NB4 (cell line): ENCODE data around the gene C1QTNF9B.
A peak's percentile ranks its signal among the peaks of the same experiment; 100 is the strongest.

Experiments used
- DNase-seq: peaks from one replicate; pipeline ENCODE4 v3.0.0; 2010; ENCODE audit warnings: low read depth
- H3K4me3 ChIP-seq: one replicate; pipeline ENCODE4 v1.5.1; 2011; ENCODE audit warnings: mild to moderate bottlenecking, low read depth, low read length, moderate library complexity
- MYC ChIP-seq: IDR thresholded peaks from 2 replicates; pipeline ENCODE4 v1.6.1; 2011; ENCODE audit warnings: low read depth, low read length
- POLR2A ChIP-seq: IDR thresholded peaks from 2 replicates; pipeline ENCODE4 v1.6.1; 2011; ENCODE audit warnings: mild to moderate bottlenecking; ENCODE audit not compliant: insufficient read length; ENCODE audit errors: extremely low read depth
- TF ChIP-seq, protein P1 (sequence below): IDR thresholded peaks from 2 replicates; pipeline ENCODE4 v1.6.1; 2011; ENCODE audit warnings: low read depth, low read length
- TF ChIP-seq, protein P2 (sequence below): IDR thresholded peaks from one replicate; pipeline ENCODE4 v1.5.1; 2012; ENCODE audit warnings: low read depth, low read length

C1QTNF9B gene

GRCh38 chr13:23876265-23876664 is 21.0 kb downstream of the C1QTNF9B start:
- TF ChIP-seq, protein P1, sequence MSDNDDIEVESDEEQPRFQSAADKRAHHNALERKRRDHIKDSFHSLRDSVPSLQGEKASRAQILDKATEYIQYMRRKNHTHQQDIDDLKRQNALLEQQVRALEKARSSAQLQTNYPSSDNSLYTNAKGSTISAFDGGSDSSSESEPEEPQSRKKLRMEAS = no peak
- TF ChIP-seq MYC (no peak), POLR2A (no peak)
- TF ChIP-seq, protein P2, sequence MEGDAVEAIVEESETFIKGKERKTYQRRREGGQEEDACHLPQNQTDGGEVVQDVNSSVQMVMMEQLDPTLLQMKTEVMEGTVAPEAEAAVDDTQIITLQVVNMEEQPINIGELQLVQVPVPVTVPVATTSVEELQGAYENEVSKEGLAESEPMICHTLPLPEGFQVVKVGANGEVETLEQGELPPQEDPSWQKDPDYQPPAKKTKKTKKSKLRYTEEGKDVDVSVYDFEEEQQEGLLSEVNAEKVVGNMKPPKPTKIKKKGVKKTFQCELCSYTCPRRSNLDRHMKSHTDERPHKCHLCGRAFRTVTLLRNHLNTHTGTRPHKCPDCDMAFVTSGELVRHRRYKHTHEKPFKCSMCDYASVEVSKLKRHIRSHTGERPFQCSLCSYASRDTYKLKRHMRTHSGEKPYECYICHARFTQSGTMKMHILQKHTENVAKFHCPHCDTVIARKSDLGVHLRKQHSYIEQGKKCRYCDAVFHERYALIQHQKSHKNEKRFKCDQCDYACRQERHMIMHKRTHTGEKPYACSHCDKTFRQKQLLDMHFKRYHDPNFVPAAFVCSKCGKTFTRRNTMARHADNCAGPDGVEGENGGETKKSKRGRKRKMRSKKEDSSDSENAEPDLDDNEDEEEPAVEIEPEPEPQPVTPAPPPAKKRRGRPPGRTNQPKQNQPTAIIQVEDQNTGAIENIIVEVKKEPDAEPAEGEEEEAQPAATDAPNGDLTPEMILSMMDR = peak; percentile 56
- peak; percentile 35 for DNase-seq
- no peak overlapping the region for H3K4me3 ChIP-seq

GRCh38 chr13:23871616-23872220 is 25.6 kb downstream of the C1QTNF9B start:
- TF ChIP-seq, protein P2 = peak; percentile 6
- TF ChIP-seq POLR2A = no peak
- H3K4me3 ChIP-seq = no peak overlapping the region
- peak; percentile 13 for DNase-seq

DNA sequence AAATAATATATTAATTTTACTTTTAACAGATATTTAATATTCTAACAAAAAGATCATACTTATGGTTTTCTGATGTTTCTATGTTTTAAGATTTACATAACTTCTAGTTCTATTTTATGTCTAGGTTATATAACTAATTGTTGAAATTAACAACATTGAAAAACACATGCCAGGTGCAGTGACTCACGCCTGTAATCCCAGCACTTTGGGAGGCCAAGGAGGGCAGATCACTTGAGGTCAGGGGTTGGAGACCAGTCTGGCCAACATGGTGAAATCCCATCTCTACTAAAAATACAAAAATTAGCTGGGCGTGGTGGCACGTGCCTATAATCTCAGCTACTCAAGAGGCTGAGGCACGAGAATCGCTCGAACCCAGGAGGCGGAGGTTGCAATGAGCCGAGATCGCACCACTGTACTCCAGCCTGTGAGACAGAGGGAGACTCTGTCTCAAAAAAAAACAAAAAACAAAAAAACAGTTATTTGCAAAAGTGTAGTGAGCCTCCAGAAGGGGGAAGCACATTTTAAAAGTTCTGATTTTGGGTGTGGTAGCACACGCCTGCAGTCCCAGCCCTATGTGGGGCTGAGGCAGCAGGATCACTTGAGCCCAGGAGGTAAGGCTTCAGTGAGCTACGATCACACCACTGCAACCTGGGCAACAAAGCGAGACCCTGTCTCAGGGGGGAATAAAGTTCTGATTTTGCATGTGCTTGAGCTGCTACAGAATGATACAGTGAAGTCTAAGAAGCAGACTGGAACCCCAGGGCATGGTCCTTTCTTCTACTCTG is 26.8 kb downstream of the C1QTNF9B start:
- TF ChIP-seq, protein P2 = no peak
- TF ChIP-seq POLR2A = no peak
- TF ChIP-seq, protein P1 = no peak
- TF ChIP-seq MYC = no peak
- H3K4me3 ChIP-seq = no peak overlapping the region
- no peak for DNase-seq

GRCh38 chr13:23868521-23868920 is 28.8 kb downstream of the C1QTNF9B start:
- DNase-seq = no peak
- TF ChIP-seq, protein P1 = no peak
- no peak for TF ChIP-seq MYC
- TF ChIP-seq, protein P2 = no peak
- H3K4me3 ChIP-seq = no peak overlapping the region

DNA sequence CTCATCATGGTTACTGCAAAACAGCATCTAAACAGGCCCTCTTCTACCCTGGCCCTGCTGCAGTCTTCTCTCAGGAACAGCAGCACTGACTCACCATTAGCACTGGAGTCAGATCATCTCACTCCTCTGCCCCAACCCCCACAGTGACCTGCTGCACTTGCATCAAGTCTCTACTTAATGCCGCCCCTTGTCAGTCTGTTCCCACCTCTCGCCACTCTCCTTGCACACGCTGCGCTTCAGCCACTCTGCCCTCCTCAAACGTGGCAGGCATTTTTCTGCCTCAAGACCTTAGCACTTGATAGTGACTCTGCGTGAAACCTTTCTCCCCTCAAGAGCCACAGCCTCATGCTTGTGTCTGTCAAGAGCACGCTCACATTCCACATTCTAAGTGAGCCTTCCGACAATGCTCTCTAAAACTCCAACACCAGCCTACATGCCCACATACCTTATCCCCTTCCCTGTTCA is 30.2 kb downstream of the C1QTNF9B start:
- DNase-seq = no peak
- TF ChIP-seq POLR2A (no peak), MYC (no peak)
- TF ChIP-seq, protein P2 = no peak

More for the DNA sequence above, 30.2 kb downstream of the C1QTNF9B start:
- H3K4me3 ChIP-seq = no peak overlapping the region
